ENCODE data around the gene RBBP5. TPM values are rescaled to one million over a fixed set of nuclear protein-coding genes. Genes with fewer than 3 reads are reported as not detected.

RBBP5 gene
- total RNA-seq, 2 donors from 2014 or later = 8.3 to 10.2 TPM

GRCh38 chr1:205077934-205078311, 43.9 kb downstream of the RBBP5 start:
- intact Hi-C loops (cut with DNase I) = no loop called here
- no peak for DNase-seq (ENCODE audit: low spot score)

- no peak for DNase-seq (ENCODE audit: low spot score)
- intact Hi-C loops (cut with DNase I) = no loop called here
These were observed 44.4 kb downstream of the RBBP5 start for GRCh38 chr1:205077158-205077933.

- no peak for DNase-seq (ENCODE audit: low spot score)
- intact Hi-C loops (cut with DNase I) = no loop called here
These were observed 45.5 kb downstream of the RBBP5 start for GRCh38 chr1:205076245-205076761.

- no peak for DNase-seq (ENCODE audit: low spot score)
- intact Hi-C loops (cut with DNase I) = no loop called here
These were observed 46.1 kb downstream of the RBBP5 start for GRCh38 chr1:205075642-205076155.

GRCh38 chr1:205074513-205074912, 47.3 kb downstream of the RBBP5 start:
- no peak for DNase-seq (ENCODE audit: low spot score)
- intact Hi-C loops (cut with DNase I) = no loop called here

- DNase-seq (ENCODE audit: low spot score) = no peak
- intact Hi-C loops (cut with DNase I) = no loop called here
These were observed 47.7 kb downstream of the RBBP5 start for GRCh38 chr1:205074084-205074483.

GRCh38 chr1:205073511-205073910, 48.3 kb downstream of the RBBP5 start:
- intact Hi-C loops (cut with DNase I) = no loop called here

GRCh38 chr1:205072881-205073280, 48.9 kb downstream of the RBBP5 start:
- intact Hi-C loops (cut with DNase I) = no loop called here
- DNase-seq (ENCODE audit: low spot score) = no peak

More at GRCh38 chr1:205073511-205073910, 48.3 kb downstream of the RBBP5 start:
- DNase-seq (ENCODE audit: low spot score) = no peak

GRCh38 chr1:205072286-205072685, 49.5 kb downstream of the RBBP5 start:
- intact Hi-C loops (cut with DNase I) = no loop called here
- DNase-seq (ENCODE audit: low spot score) = no peak

- intact Hi-C loops (cut with DNase I) = loop anchor here in 1 of 2 donors (1.0 kb wide), 1 partner anchor 70 kb away; no protein-coding TSS in a partner anchor
- DNase-seq (ENCODE audit: low spot score) = no peak
These were observed 50.0 kb downstream of the RBBP5 start for GRCh38 chr1:205071801-205072200.

- intact Hi-C loops (cut with DNase I) = loop anchor here in 1 of 2 donors (1.0 kb wide), 1 partner anchor 69 kb away; no protein-coding TSS in a partner anchor
- DNase-seq (ENCODE audit: low spot score) = no peak
These were observed 50.8 kb downstream of the RBBP5 start for GRCh38 chr1:205071028-205071409.

- no peak for DNase-seq (ENCODE audit: low spot score)
- intact Hi-C loops (cut with DNase I) = no loop called here
These were observed 52.2 kb downstream of the RBBP5 start for GRCh38 chr1:205069371-205070125.

- intact Hi-C loops (cut with DNase I) = no loop called here
- DNase-seq (ENCODE audit: low spot score) = no peak
These were observed 53.2 kb downstream of the RBBP5 start for GRCh38 chr1:205068457-205069040.

- intact Hi-C loops (cut with DNase I) = no loop called here
- DNase-seq (ENCODE audit: low spot score) = no peak
These were observed 53.8 kb downstream of the RBBP5 start for GRCh38 chr1:205068001-205068400.

GRCh38 chr1:205067031-205067430, 54.7 kb downstream of the RBBP5 start:
- peak; percentile 8 for DNase-seq (ENCODE audit: low spot score)
- intact Hi-C loops (cut with DNase I) = no loop called here

- DNase-seq (ENCODE audit: low spot score) = peak; percentile 53
- intact Hi-C loops (cut with DNase I) = no loop called here
These were observed 55.5 kb downstream of the RBBP5 start for GRCh38 chr1:205066141-205066818.

- no peak for DNase-seq (ENCODE audit: low spot score)
- intact Hi-C loops (cut with DNase I) = no loop called here
These were observed 56.1 kb downstream of the RBBP5 start for GRCh38 chr1:205065666-205066065.

- DNase-seq (ENCODE audit: low spot score) = peak; percentile 42
- intact Hi-C loops (cut with DNase I) = loop anchor here in 1 of 2 donors (5.0 kb wide), 1 partner anchor 88 kb away; no protein-coding TSS in a partner anchor
These were observed 56.9 kb downstream of the RBBP5 start for GRCh38 chr1:205064741-205065316.

- peak; percentile 50 for DNase-seq (ENCODE audit: low spot score)
- intact Hi-C loops (cut with DNase I) = loop anchor here in 1 of 2 donors (5.0 kb wide), 1 partner anchor 87 kb away; no protein-coding TSS in a partner anchor
These were observed 57.5 kb downstream of the RBBP5 start for GRCh38 chr1:205064301-205064700.
